IMR-90 (cell line): ENCODE data around the gene ABT1. TPM values are rescaled to one million over a fixed set of nuclear protein-coding genes. Genes with fewer than 3 reads are reported as not detected.

Experiments
- ATAC-seq: fragments of 200-7000 bp; cut with Tn5 transposase; 2 replicates; pipeline ENCODE4 v1.9.1; 2020; ENCODE audit warnings: low read depth, mild to moderate bottlenecking, moderate library complexity
- Bru-seq: library from RNA; stranded (reverse); fragments of 400-500 nt; gene quantifications from one replicate; lab custom pipeline; 2021; lab: Mats Ljungman, UMichigan
- BruChase-seq, 2 experiments: library from RNA; stranded (reverse); fragments of 400-500 nt; gene quantifications; one replicate each; lab custom pipeline; 2021; lab: Mats Ljungman, UMichigan
- BruUV-seq: library from RNA; stranded (reverse); fragments of 400-500 nt; replicated peaks from 2 replicates; lab custom pipeline; 2021; lab: Mats Ljungman, UMichigan
- CTCF ChIA-PET: fragments of 300-600 bp; formaldehyde crosslinking; extraction: SDS; loops from one replicate; lab custom pipeline; 2021; ENCODE audit warnings: antibody characterized with exemption; lab: Yijun Ruan, JAX
- POLR2A ChIA-PET: fragments of 300-600 bp; sonication (Branson Sonifier 250); formaldehyde crosslinking; loops from one replicate; lab custom pipeline; 2022; ENCODE audit warnings: antibody characterized with exemption; ENCODE audit not compliant: unreplicated experiment; lab: Charles Lee
- DNase-seq: peaks from one replicate; pipeline ENCODE4 v3.0.0; 2013
- H2AFZ ChIP-seq: replicated peaks from 2 replicates; pipeline ENCODE3; 2013; ENCODE audit warnings: low read length, mild to moderate bottlenecking; ENCODE audit not compliant: poor library complexity
- H2AK5ac ChIP-seq: 2 replicates; pipeline ENCODE4 v1.6.1; 2013; ENCODE audit warnings: low read depth, low read length, inconsistent platforms
- H2AK9ac ChIP-seq: replicated peaks from 2 replicates; pipeline ENCODE3; 2013; ENCODE audit warnings: mild to moderate bottlenecking, low read depth, low read length, moderate library complexity; ENCODE audit not compliant: poor library complexity
- H2BK120ac ChIP-seq: 2 replicates; pipeline ENCODE4 v1.6.1; 2013; ENCODE audit warnings: low read depth, low read length, inconsistent platforms
- H2BK15ac ChIP-seq: 3 replicates; pipeline ENCODE4 v1.6.1; 2013; ENCODE audit warnings: low read depth, low read length, inconsistent platforms
- H2BK20ac ChIP-seq: 2 replicates; pipeline ENCODE4 v1.6.1; 2013; ENCODE audit warnings: low read depth, mild to moderate bottlenecking, inconsistent platforms, low read length, moderate library complexity
- H2BK5ac ChIP-seq: 2 replicates; pipeline ENCODE4 v1.6.1; 2013; ENCODE audit warnings: mild to moderate bottlenecking, low read depth, low read length, inconsistent platforms; ENCODE audit not compliant: poor library complexity, severe bottlenecking
- H3K14ac ChIP-seq: replicated peaks from 2 replicates; pipeline ENCODE4 v1.6.1; 2013; ENCODE audit warnings: low read depth, low read length, inconsistent platforms
- H3K18ac ChIP-seq: 2 replicates; pipeline ENCODE4 v1.6.1; 2013; ENCODE audit warnings: low read depth, low read length, control low read depth
- H3K23ac ChIP-seq: 2 replicates; pipeline ENCODE4 v1.6.1; 2013; ENCODE audit warnings: low read depth, low read length, inconsistent platforms
- H3K27ac ChIP-seq: 2 replicates; pipeline ENCODE4 v1.5.1; 2013; ENCODE audit warnings: mild to moderate bottlenecking, control low read depth, low read length; ENCODE audit not compliant: insufficient read depth
- H3K27me3 ChIP-seq: 2 replicates; pipeline ENCODE4 v1.6.1; 2013; ENCODE audit warnings: low read length; ENCODE audit not compliant: control insufficient read depth, insufficient read depth
- H3K36me3 ChIP-seq: 2 replicates; pipeline ENCODE4 v1.6.1; 2013; ENCODE audit warnings: low read length, mixed read lengths; ENCODE audit not compliant: control insufficient read depth, insufficient read depth
- H3K4ac ChIP-seq: 2 replicates; pipeline ENCODE4 v1.6.1; 2013; ENCODE audit warnings: low read depth, low read length, inconsistent platforms
- H3K4me1 ChIP-seq: 2 replicates; pipeline ENCODE4 v1.6.1; 2013; ENCODE audit warnings: low read length, mixed read lengths; ENCODE audit not compliant: control insufficient read depth, insufficient read depth
- H3K4me2 ChIP-seq: 2 replicates; pipeline ENCODE4 v1.6.1; 2013; ENCODE audit warnings: low read depth, mild to moderate bottlenecking, control low read depth, low read length, moderate library complexity
- H3K4me3 ChIP-seq: 2 replicates; pipeline ENCODE4 v1.5.1; 2013; ENCODE audit warnings: low read depth, mild to moderate bottlenecking, control low read depth, low read length, moderate library complexity; ENCODE audit not compliant: insufficient read depth
- H3K56ac ChIP-seq: 2 replicates; pipeline ENCODE4 v1.6.1; 2013; ENCODE audit warnings: low read length, inconsistent platforms; ENCODE audit not compliant: insufficient read depth; ENCODE audit errors: extremely low read depth
- H3K79me1 ChIP-seq, 2 experiments: 2 replicates each; pipeline ENCODE4 v1.6.1; 2013; ENCODE audit warnings: low read length in 2 of 2, inconsistent platforms in 1 of 2, low read depth in 1 of 2
- H3K9ac ChIP-seq: 2 replicates; pipeline ENCODE4 v1.6.1; 2013; ENCODE audit warnings: low read depth, low read length, control low read depth
- H3K9me1 ChIP-seq: 2 replicates; pipeline ENCODE4 v1.6.1; 2013; ENCODE audit warnings: low read length, inconsistent platforms; ENCODE audit not compliant: insufficient read depth
- H3K9me3 ChIP-seq: 2 replicates; pipeline ENCODE4 v1.6.1; 2013; ENCODE audit warnings: low read length; ENCODE audit not compliant: control insufficient read depth, insufficient read depth
- H4K20me1 ChIP-seq: 2 replicates; pipeline ENCODE4 v1.6.1; 2013; ENCODE audit warnings: low read length, inconsistent platforms; ENCODE audit not compliant: insufficient read depth
- H4K5ac ChIP-seq: 2 replicates; pipeline ENCODE4 v1.6.1; 2013; ENCODE audit warnings: mild to moderate bottlenecking, low read depth, low read length, control low read depth
- H4K8ac ChIP-seq, 2 experiments: 2 replicates each; pipeline ENCODE4 v1.6.1; 2013; ENCODE audit warnings: low read depth in 2 of 2, low read length in 2 of 2, control low read depth in 1 of 2, inconsistent platforms in 1 of 2
- H4K91ac ChIP-seq: 2 replicates; pipeline ENCODE4 v1.6.1; 2013; ENCODE audit warnings: low read depth, low read length, inconsistent platforms; ENCODE audit not compliant: insufficient read depth
- BHLHE40 ChIP-seq: fragments of 150-350 bp; IDR thresholded peaks from 2 replicates; pipeline ENCODE4 v1.6.1; 2016; ENCODE audit warnings: mild to moderate bottlenecking, low read depth, low read length
- CEBPB ChIP-seq: IDR thresholded peaks from 2 replicates; pipeline ENCODE4 v1.6.1; 2012; ENCODE audit warnings: low read depth, low read length, improper control_type of control experiment
- CHD1 ChIP-seq: IDR thresholded peaks from 2 replicates; pipeline ENCODE4 v1.6.1; 2012; ENCODE audit warnings: low read depth, low read length, improper control_type of control experiment
- FOS ChIP-seq: fragments of 150-350 bp; IDR thresholded peaks from 2 replicates; pipeline ENCODE4 v1.6.1; 2016; ENCODE audit warnings: low read depth, low read length
- MAFK ChIP-seq: IDR thresholded peaks from 2 replicates; pipeline ENCODE4 v1.6.1; 2012; ENCODE audit warnings: low read depth, low read length, improper control_type of control experiment
- MAZ ChIP-seq: IDR thresholded peaks from 2 replicates; pipeline ENCODE4 v1.6.1; 2012; ENCODE audit warnings: low read depth, mild to moderate bottlenecking, low read length, improper control_type of control experiment, moderate library complexity, borderline replicate concordance
- MXI1 ChIP-seq: IDR thresholded peaks from 2 replicates; pipeline ENCODE4 v1.6.1; 2012; ENCODE audit warnings: low read depth, mild to moderate bottlenecking, low read length, moderate library complexity, borderline replicate concordance
- NFE2L2 ChIP-seq: fragments of 150-350 bp; IDR thresholded peaks from 2 replicates; pipeline ENCODE4 v1.6.1; 2016; ENCODE audit warnings: low read depth, mild to moderate bottlenecking, low read length
- POLR2A ChIP-seq: IDR thresholded peaks from 2 replicates; pipeline ENCODE4 v1.6.1; 2012; ENCODE audit warnings: mild to moderate bottlenecking, low read depth, low read length
- RAD21 ChIP-seq: IDR thresholded peaks from 2 replicates; pipeline ENCODE4 v1.6.1; 2012; ENCODE audit warnings: low read length, improper control_type of control experiment
- WGBS, 2 experiments: methylation state at CpG; one replicate each; pipeline versions ENCODE4 v1.1.5 to v1.1.7; 2013; ENCODE audit warnings: missing lambda C conversion rate in 2 of 2; ENCODE audit not compliant: insufficient read length in 1 of 2; ENCODE audit errors: extremely low coverage in 2 of 2; 5-methylcytosine and 5-hydroxymethylcytosine counted together
- dilution Hi-C: fragments of 300-500 bp; cut with HindIII; formaldehyde crosslinking; loops from one replicate; pipeline ENCODE4 v1.14.3; 2018; ENCODE audit warnings: low sequenced_read_pairs; ENCODE audit not compliant: unreplicated experiment
- in situ Hi-C: fragments of 300-500 bp; cut with MboI; formaldehyde crosslinking; loops from 3 replicates; pipeline ENCODE4 v1.14.3; 2019; ENCODE audit warnings: low sequenced_read_pairs, inconsistent platforms, mixed read lengths
- intact Hi-C: fragments of 100-400 bp; cut with micrococcal nuclease; formaldehyde crosslinking; loops from 2 replicates; pipeline ENCODE4 v1.10.0; 2022
- long read RNA-seq: library from polyadenylated mRNA; unstranded; transcript quantifications from one replicate; pipeline ENCODE4 v2.0.0, GENCODE V29; 2021; ENCODE audit not compliant: unreplicated experiment
- polyA plus RNA-seq, 3 experiments: library from polyadenylated mRNA; depleted of rRNA; stranded (reverse); fragments of >200 nt; gene quantifications; 2 replicates each; pipeline ENCODE4 v1.2.3, GENCODE V29; 2012; ENCODE audit warnings: low replicate concordance in 1 of 3
- total RNA-seq: library from RNA; depleted of rRNA; stranded (reverse); fragments of >200 nt; gene quantifications from 2 replicates; pipeline ENCODE4 v1.2.3, GENCODE V29; 2012; rRNA removed
- TF ChIP-seq, protein P1 (sequence below): fragments of 150-350 bp; IDR thresholded peaks from 2 replicates; pipeline ENCODE4 v1.6.1; 2017; ENCODE audit warnings: mild to moderate bottlenecking, antibody characterized with exemption, low read length, low read depth
- TF ChIP-seq, protein P2 (sequence below): fragments of 150-350 bp; IDR thresholded peaks from 2 replicates; pipeline ENCODE4 v1.6.1; 2016; ENCODE audit warnings: low read depth, mild to moderate bottlenecking, low read length, moderate library complexity, borderline replicate concordance

The ABT1 gene
- 12.2 and 15.4 TPM in 2 replicates for total RNA-seq
- polyA plus RNA-seq (2012; rRNA removed), result 15.2 and 16.7 TPM in 2 replicates
- 11.9 and 18.6 TPM in 2 replicates for polyA plus RNA-seq (2012; cell fraction: cytosol; rRNA removed)
- polyA plus RNA-seq (2012; cell fraction: nucleus; rRNA removed; ENCODE audit: low replicate concordance), result 9.6 and 14.5 TPM in 2 replicates
- percentile 70 among the genes with signal in this experiment for Bru-seq, nascent RNA
- BruChase-seq, experiment 1, labeled RNA remaining after a 6-hour chase, result percentile 50 among the genes with signal in this experiment
- percentile 70 among the genes with signal in this experiment for BruChase-seq, experiment 2, labeled RNA remaining after a 2-hour chase
- long read RNA-seq, transcript ABT1-201 (3 exons, 2,949 nt), result major isoform, 26 of 29 reads
- long read RNA-seq, partial matches to known transcripts, result 3 of 29 reads
- long read RNA-seq, other reads (novel, unspliced or antisense), result 0 of 29 reads

DNA sequence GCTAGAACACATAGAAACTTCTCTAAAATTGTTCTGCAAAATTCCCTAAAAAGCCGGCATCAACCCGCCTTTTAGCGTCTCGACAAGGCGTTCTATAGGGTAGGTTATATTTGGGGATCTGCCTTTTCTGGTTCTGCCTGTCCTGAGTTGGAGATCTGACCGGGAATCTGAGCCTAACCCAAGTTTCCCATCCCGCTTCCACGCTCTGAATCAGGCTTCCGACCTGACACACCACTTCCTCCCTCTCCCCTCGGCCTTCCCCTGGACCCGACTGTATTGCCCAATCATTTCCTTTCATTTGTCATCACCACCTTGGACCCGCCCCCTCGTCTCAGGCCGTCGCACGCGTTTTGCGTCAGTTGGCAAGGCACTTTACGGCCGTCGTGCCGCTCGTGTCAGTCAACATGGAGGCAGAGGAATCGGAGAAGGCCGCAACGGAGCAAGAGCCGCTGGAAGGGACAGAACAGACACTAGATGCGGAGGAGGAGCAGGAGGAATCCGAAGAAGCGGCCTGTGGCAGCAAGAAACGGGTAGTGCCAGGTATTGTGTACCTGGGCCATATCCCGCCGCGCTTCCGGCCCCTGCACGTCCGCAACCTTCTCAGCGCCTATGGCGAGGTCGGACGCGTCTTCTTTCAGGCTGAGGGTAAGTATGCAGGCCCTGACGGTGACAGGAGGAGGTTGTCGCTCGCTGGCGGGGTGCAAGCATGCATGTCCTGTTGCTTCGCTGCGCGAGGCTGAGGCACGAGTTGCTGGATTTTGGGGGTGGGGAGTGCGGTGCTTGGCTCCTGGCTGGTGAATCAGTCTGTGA lies at the start of gene ABT1:
Gene ABT1, plus strand, starts transcription at position 375 of the 810 bp plus-strand sequence. Its CDS starts 30 bp downstream, at position 405.
- in situ Hi-C loops, result no loop called here
- CTCF ChIA-PET, result interaction anchor here (2.4 kb wide), 1 partner anchor 21 kb away, joined by 24 read pairs; no protein-coding TSS in a partner anchor
- 2% methylated on average over 20 of the region's 51 CpGs; no CpG with 5 or more reads in 1 of the 2 experiments for WGBS, 2 experiments

More for the DNA sequence above, at the start of gene ABT1:
- Histone ChIP-seq H3K18ac (peak within 1 kb of the TSS; percentile 37), H4K20me1 (no peaks in the 10 kb centered on the region), H3K23ac (peak within 1 kb of the TSS; percentile 80), H3K4me1 (peaks cover 3% of the 10 kb centered on the region; the same call in 1 of the 2 replicates), H2AFZ (peak within 1 kb of the TSS; percentile 95), H3K9me1 (no peaks in the 10 kb centered on the region; the same call in 1 of the 2 replicates), H2AK5ac (peak within 1 kb of the TSS; percentile 69), H3K9ac (peak within 1 kb of the TSS; percentile 96), H4K91ac (peak within 1 kb of the TSS; percentile 69), H3K4me2 (peak within 1 kb of the TSS; percentile 91), H3K27me3 (no peaks in the 10 kb centered on the region), H2BK5ac (peak within 1 kb of the TSS; percentile 79), H3K27ac (peak within 1 kb of the TSS; percentile 85), H4K5ac (peak within 1 kb of the TSS; percentile 92), H3K9me3 (no peaks in the 10 kb centered on the region), H3K14ac (peak within 1 kb of the TSS; percentile 85), H3K79me1 (peaks cover 8 to 19% of the 10 kb centered on the region in 2 experiments; a peak in 3 of 4 replicates), H2BK20ac (no peak within 1 kb of the TSS), H2AK9ac (peak within 1 kb of the TSS; percentile 84), H2BK15ac (no peak within 1 kb of the TSS), H3K4ac (peak within 1 kb of the TSS; percentile 82), H2BK120ac (peak within 1 kb of the TSS; percentile 40; the same call in 1 of the 2 replicates), H3K36me3 (peaks cover 12% of the 10 kb centered on the region), H4K8ac (peak within 1 kb of the TSS; percentile 94 to 95), H3K56ac (peak within 1 kb of the TSS; percentile 86), H3K4me3 (peak within 1 kb of the TSS; percentile 91)
- no TSS peak for BruUV-seq
- dilution Hi-C loops (no loop called here), intact Hi-C loops (no loop called here)
- POLR2A ChIA-PET, result no interaction called here
- peak; percentile 83 for ATAC-seq
- peak; percentile 98 for DNase-seq
- TF ChIP-seq, protein P1, sequence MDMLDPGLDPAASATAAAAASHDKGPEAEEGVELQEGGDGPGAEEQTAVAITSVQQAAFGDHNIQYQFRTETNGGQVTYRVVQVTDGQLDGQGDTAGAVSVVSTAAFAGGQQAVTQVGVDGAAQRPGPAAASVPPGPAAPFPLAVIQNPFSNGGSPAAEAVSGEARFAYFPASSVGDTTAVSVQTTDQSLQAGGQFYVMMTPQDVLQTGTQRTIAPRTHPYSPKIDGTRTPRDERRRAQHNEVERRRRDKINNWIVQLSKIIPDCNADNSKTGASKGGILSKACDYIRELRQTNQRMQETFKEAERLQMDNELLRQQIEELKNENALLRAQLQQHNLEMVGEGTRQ, result 0 out of 2 replicates have a peak, but pooled peaks have one; percentile 28
- TF ChIP-seq RAD21, result no peak
- no peak for TF ChIP-seq MAFK
- no peak for TF ChIP-seq NFE2L2
- TF ChIP-seq MAZ, result peak; percentile 86; the same call in 1 of the 2 replicates
- peak; percentile 32; the same call in 1 of the 2 replicates for TF ChIP-seq FOS
- peak; percentile 71; the same call in 1 of the 2 replicates for TF ChIP-seq POLR2A
- TF ChIP-seq BHLHE40, result peak; percentile 5; the same call in 1 of the 2 replicates
- peak; percentile 72 for TF ChIP-seq MXI1
- TF ChIP-seq CEBPB, result peak; percentile 100
- TF ChIP-seq, protein P2, sequence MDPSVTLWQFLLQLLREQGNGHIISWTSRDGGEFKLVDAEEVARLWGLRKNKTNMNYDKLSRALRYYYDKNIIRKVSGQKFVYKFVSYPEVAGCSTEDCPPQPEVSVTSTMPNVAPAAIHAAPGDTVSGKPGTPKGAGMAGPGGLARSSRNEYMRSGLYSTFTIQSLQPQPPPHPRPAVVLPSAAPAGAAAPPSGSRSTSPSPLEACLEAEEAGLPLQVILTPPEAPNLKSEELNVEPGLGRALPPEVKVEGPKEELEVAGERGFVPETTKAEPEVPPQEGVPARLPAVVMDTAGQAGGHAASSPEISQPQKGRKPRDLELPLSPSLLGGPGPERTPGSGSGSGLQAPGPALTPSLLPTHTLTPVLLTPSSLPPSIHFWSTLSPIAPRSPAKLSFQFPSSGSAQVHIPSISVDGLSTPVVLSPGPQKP, result no peak
- peak; percentile 68; the same call in 1 of the 2 replicates for TF ChIP-seq CHD1
